Measurements from ENCODE around the gene YAF2.
A peak's percentile ranks its signal among the peaks of the same experiment; 100 is the strongest.
"Not testable (repeated sequence)": the region's sequence is repeated elsewhere in the genome, so short reads cannot be mapped to it uniquely, and the experiment has no call there.

The YAF2 gene

GRCh38 chr12:42192686-42193085 lies 45.4 kb downstream of the YAF2 start:
- DNase-seq: no peak

DNA sequence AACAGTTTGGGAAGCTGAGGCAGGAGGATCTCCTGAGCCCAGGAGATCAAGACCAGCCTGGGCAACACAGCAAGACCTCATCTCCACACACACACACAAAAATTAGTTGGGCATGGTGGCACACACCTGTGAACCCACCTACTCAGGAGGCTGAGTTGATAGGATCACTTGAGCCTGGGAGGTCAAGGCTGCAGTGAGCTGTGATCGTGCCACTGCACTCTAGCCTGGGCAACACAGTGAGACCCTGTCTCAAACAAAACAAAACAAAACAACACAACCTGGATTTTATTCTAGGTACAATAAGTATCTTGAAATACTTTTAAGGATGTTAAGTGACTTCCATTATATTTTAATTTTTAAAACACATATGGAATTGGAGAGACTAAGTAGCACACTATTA lies 45.8 kb downstream of the YAF2 start:
- no peak for DNase-seq

GRCh38 chr12:42190376-42190775 lies 47.7 kb downstream of the YAF2 start:
- no peak for DNase-seq

- DNase-seq: not testable (repeated sequence)
These were observed 49.8 kb downstream of the YAF2 start for GRCh38 chr12:42188275-42188674.

- no peak for DNase-seq
These were observed 50.2 kb downstream of the YAF2 start for GRCh38 chr12:42187799-42188198.

DNA sequence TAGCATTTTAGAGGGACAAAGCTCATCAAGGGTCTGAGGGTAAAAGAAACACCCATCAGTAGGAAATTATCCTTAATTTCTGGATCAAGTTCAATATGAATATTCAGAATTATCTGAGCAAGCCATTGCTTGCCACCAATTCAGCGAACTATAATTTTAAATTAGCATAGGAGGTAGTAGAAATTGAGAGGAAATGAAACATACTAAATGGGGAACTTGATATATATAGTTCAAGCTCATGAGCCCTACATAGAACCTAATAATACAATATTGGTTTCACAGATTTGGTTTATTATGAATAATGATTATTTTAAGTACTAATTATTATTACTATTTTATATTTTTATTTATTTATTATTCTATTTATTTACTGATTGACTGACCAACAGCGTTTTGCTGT lies 51.3 kb downstream of the YAF2 start:
- no peak for DNase-seq

GRCh38 chr12:42182394-42182793 lies 55.7 kb downstream of the YAF2 start:
- no peak for DNase-seq

- no peak for DNase-seq
These were observed 57.0 kb downstream of the YAF2 start for GRCh38 chr12:42180990-42181596.

GRCh38 chr12:42178101-42178500 lies 59.9 kb downstream of the YAF2 start:
- no peak for DNase-seq

DNA sequence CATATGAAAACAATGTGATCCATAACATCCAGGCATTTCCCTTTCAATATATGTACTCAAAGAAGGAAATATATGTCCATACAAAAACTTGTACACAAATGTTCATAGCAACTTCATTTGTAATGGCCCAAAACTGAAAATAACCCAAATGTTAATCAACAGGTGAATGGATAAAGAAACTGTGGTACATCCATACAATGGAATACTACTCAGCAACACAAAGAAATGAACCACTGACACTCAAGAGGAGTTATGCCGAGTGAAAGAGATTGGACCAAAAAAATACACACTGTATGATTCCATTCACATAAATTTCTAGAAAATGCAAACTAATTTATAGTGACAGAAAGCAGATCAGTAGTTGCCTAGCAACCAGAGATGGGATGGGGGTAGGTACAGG lies 63.1 kb downstream of the YAF2 start:
- DNase-seq: no peak

DNA sequence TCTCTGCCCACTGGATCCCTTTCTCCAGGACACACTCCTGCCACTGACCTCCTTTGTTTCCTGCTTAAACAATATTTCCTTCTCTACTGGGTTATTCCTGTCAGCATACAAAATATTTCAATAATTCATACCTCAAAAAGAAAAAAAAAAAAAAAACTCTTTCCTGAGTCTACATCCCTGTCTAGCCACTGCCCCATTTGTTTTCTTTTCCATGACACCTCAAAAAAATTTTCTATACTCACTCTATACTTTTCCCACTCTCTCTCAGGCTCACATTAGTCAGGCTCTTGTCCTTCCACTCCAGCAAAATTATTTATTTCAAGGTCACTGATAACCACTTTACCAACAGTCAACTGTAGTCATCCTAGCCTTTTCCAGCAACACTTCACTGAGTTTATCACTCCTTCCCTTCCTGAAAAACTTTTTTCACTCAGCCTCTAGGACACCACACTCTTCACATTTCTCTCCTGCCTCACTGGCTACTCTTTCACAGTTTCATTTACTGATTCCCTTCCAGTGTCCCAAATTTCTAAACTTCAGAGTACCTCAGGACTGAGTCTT lies 64.0 kb downstream of the YAF2 start:
- no peak for DNase-seq

DNA sequence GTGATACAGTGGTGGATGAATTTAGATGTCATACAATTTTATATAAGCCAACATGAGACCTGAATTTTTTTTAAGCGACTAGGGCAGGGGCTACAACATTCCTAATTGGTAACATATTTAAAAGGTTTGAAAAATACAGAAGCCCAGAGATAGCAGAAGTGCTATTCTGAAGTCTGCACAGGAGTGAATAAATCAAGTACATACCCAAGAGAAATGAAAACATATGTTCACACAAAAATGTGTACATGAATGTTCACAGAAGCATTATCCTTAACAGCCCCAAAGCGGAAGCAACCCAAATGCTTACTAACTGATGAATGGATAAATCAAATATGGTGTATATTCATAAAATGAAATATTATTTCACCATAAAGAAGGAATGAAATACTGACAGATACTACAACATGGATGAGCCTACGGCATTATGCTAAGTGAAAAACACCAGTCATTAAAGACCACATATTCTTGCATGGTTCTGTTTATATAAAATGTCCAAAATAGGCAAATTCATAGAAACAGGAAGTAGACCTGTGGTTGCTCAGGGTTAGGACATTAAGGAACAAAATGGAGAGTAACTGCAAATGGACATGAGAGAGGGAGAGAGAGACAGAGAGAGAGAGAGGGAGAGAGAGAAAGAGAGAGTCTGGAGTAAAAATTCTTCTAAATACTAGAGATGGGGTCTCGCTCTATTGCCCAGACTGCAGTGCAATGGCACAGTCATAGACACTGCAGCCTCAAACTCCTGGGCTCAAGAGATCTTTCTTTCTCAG lies 65.4 kb downstream of the YAF2 start:
- DNase-seq: no peak

GRCh38 chr12:42167711-42168110 lies 70.3 kb downstream of the YAF2 start:
- DNase-seq: no peak

DNA sequence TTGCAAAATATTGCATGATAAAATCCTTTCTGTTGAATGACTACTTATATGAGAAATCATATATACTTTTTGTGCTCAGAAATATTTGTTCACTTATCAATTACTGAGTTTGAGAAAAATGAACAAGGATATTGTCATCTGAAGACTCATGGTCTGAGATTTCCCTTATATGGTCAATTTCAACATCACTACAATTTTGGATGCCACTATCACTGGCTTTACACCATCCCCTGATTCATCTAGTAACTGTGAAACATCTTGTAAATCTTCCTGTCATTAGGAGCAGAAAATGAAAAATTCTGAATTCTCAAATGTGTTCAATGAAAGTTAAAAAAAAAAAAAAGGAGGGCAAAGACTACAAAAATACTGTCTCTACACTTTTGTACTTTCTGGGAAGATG lies 71.5 kb downstream of the YAF2 start:
- DNase-seq: no peak

DNA sequence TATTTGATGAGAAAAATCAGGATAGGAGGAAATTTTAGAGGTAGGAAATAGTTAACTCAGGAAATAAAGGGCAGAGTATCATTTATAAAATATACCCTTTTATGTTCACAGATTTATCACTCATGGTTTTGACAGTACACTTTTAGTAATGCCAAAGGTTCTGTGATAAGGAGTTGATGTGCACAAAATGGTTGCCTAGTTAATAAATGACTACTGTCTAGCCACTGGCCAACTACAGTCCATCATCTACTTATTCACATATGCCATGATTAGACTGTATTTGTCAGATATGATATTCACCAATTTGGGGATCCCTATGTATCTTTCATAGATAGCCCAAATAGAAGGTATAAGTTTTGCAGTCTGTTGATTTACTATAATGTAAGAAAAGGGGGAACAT lies 74.1 kb downstream of the YAF2 start:
- DNase-seq: no peak

- no peak for DNase-seq
These were observed 75.1 kb downstream of the YAF2 start for GRCh38 chr12:42162965-42163364.

GRCh38 chr12:42162193-42162592 lies 75.9 kb downstream of the YAF2 start:
- no peak for DNase-seq

GRCh38 chr12:42161529-42161928 lies 76.5 kb downstream of the YAF2 start:
- no peak for DNase-seq

DNA sequence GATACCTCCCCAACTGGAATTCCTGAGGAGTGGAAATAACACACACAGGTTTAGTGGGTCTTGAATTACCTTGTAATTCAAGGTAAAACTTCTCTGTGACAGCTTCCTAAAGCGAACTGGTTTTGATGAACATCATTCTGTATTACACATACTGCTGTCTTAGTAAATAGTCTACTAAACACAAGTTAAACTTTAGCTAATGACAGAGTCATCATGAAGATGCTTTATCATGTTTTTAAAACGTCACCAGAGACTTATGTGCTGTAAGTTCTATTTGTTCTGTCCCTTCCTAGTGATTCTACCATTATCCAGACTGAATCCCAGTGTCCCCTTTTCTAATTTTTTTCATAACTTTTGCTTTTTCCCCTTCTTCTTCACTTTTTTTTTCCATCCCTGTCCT lies 81.8 kb downstream of the YAF2 start:
- DNase-seq: no peak

- no peak for DNase-seq
These were observed 92.4 kb downstream of the YAF2 start for GRCh38 chr12:42145552-42146215.

DNA sequence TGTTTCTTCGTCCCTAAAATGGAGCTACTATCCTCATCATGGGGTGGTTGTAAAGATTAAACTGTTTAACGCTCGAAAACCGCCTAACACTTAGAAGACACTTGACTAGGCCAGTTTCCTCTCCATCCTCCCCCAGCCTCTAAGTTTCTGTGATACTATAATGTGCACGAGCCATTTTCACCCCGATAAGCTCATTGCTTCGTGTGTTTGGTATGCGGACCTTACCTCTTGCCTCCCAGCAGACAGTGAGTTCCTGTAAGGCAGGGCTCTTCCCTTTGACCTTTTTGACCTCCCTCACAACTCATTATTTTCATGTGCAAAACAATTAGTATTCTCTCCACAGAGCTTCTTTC lies 92.9 kb downstream of the YAF2 start:
- DNase-seq: no peak

DNA sequence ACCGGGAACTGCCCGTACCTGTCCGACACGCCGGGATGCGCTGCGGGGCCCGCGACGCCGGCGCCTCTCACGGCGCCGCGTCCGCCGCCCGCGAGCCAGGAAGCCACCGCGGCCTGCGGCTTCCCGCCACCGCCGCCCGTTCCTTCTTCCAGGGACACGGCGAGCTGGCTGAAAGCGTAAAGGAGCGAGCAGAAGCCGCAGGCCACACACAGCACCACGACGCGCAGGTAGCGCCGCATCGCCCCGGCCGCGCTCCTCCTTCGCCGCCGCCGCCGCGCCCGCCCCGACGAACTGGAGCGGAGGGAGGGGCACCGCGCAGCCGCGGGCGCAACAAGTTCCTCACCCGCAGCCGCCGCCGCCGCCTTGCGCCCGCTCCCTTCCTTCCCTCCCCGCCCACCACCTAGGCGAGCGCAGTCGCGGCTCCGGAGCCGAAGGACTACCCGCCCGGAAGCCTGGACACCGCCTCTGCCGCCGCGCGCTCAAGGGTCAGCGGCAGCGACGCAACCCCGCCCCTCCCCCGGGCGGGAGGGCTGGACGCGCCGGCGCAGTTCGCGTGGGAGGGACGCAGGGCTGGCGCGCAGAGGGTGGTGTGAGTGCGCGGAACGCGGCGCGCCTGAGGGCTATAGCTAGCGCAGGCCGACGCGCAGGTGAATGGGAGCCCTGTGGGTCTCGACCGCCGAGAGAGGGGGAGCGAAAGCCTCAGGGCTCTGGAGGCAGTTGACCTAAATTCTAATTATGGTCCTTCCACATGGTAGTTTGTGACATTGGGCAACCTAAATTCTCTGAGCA lies 93.4 kb downstream of the YAF2 start, which contains the start of gene GXYLT1:
TSS of gene GXYLT1 (minus strand) at position 467 of the 789 bp plus-strand sequence. CDS start at position 239, 228 bp downstream.
- DNase-seq: peak; percentile 34

GRCh38 chr12:42144158-42144407 lies 94.0 kb downstream of the YAF2 start:
- DNase-seq: no peak

Data from NCI-H524 treated with DMSO at 0.1 percent for 48 hours (cell line).